Keratinocyte (primary cell): ENCODE results near the gene FGFR1OP2.

Experiments
- CTCF ChIP-seq, 3 experiments: IDR thresholded peaks in 1 of 3; conservative IDR thresholded peaks in 1 of 3; optimal IDR thresholded peaks in 1 of 3; 2 replicates in 2 of 3; 3 replicates in 1 of 3; pipeline versions ENCODE3 to v1.5.1; 2011; ENCODE audit warnings: low read length in 3 of 3, mild to moderate bottlenecking in 3 of 3, moderate library complexity in 2 of 3, control low read depth in 1 of 3, inconsistent platforms in 1 of 3; ENCODE audit not compliant: insufficient read depth in 2 of 3; ENCODE audit errors: extremely low read depth in 1 of 3
- EZH2 ChIP-seq: IDR thresholded peaks from one replicate; pipeline ENCODE4 v1.6.1; 2012; ENCODE audit warnings: inconsistent platforms, mild to moderate bottlenecking, low read length, moderate library complexity

GRCh38 chr12:26937443-26937862 is 817 bp upstream of the FGFR1OP2 start:
- no peak for TF ChIP-seq CTCF (optimal IDR thresholded peaks at IDR 0.05 in 1 of 3, IDR thresholded peaks at IDR 0.05 in 1 of 3, conservative IDR thresholded peaks at IDR 0.05 in 1 of 3; ENCODE audit: extremely low read depth in 1 of 3, insufficient read depth in 2 of 3, low read length in 3 of 3)
- no peak for TF ChIP-seq EZH2
